ENCODE measurements around the gene PCDH9.

DNA sequence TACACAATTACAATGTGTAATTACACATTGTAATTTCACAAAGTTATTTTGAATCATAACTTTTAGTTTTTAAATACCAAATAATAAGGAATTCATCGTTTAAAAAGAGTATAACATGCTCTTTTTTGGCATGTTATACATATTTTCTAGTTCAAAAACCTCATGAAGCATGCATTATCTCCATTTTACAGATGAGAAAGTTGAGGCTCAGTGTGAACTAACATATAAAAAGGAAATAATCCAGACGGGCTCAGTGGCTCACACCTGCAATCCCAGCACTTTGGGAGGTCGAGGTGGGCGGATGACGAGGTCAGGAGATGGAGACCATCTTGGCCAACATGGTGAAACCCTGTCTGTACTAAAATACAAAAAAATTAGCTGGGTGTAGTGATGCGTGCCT lies 107.9 kb downstream of the PCDH9 start:
- TF ChIP-seq, protein P1, sequence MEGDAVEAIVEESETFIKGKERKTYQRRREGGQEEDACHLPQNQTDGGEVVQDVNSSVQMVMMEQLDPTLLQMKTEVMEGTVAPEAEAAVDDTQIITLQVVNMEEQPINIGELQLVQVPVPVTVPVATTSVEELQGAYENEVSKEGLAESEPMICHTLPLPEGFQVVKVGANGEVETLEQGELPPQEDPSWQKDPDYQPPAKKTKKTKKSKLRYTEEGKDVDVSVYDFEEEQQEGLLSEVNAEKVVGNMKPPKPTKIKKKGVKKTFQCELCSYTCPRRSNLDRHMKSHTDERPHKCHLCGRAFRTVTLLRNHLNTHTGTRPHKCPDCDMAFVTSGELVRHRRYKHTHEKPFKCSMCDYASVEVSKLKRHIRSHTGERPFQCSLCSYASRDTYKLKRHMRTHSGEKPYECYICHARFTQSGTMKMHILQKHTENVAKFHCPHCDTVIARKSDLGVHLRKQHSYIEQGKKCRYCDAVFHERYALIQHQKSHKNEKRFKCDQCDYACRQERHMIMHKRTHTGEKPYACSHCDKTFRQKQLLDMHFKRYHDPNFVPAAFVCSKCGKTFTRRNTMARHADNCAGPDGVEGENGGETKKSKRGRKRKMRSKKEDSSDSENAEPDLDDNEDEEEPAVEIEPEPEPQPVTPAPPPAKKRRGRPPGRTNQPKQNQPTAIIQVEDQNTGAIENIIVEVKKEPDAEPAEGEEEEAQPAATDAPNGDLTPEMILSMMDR (IDR thresholded peaks at IDR 0.05) = no peak
- TF ChIP-seq POLR2AphosphoS5 (IDR thresholded peaks at IDR 0.05) = no peak

Measured in suprapubic skin (tissue), 3 donors.